Adipocyte (in vitro differentiated cells): ENCODE measurements around the gene RPL11.
"Not testable (repeated sequence)": the region's sequence is repeated elsewhere in the genome, so short reads cannot be mapped to it uniquely, and the experiment has no call there.

Source experiments
- DNase-seq: peaks from one replicate; pipeline ENCODE4 v3.0.0-alpha.2; 2015; ENCODE audit warnings: low read depth
- H3K27me3 ChIP-seq: replicated peaks from 2 replicates; pipeline ENCODE4 v1.7.0; 2013; ENCODE audit warnings: mild to moderate bottlenecking, low read length, moderate library complexity; ENCODE audit not compliant: control insufficient read depth, insufficient read depth
- H3K36me3 ChIP-seq: 2 replicates; pipeline ENCODE4 v1.7.0; 2013; ENCODE audit warnings: low read length, mild to moderate bottlenecking, moderate library complexity; ENCODE audit not compliant: control insufficient read depth, insufficient read depth, severe bottlenecking
- H3K4me1 ChIP-seq: 2 replicates; pipeline ENCODE4 v1.7.0; 2013; ENCODE audit warnings: mild to moderate bottlenecking, low read length, moderate library complexity; ENCODE audit not compliant: control insufficient read depth, insufficient read depth
- H3K4me3 ChIP-seq: 2 replicates; pipeline ENCODE4 v1.7.0; 2013; ENCODE audit warnings: mild to moderate bottlenecking, low read length, moderate library complexity
- H3K9ac ChIP-seq: 2 replicates; pipeline ENCODE4 v1.7.0; 2013; ENCODE audit warnings: mild to moderate bottlenecking, low read length, moderate library complexity
- H3K9me3 ChIP-seq: 2 replicates; pipeline ENCODE4 v1.7.0; 2013; ENCODE audit warnings: mild to moderate bottlenecking, low read length, moderate library complexity; ENCODE audit not compliant: control insufficient read depth

RPL11 gene

DNA sequence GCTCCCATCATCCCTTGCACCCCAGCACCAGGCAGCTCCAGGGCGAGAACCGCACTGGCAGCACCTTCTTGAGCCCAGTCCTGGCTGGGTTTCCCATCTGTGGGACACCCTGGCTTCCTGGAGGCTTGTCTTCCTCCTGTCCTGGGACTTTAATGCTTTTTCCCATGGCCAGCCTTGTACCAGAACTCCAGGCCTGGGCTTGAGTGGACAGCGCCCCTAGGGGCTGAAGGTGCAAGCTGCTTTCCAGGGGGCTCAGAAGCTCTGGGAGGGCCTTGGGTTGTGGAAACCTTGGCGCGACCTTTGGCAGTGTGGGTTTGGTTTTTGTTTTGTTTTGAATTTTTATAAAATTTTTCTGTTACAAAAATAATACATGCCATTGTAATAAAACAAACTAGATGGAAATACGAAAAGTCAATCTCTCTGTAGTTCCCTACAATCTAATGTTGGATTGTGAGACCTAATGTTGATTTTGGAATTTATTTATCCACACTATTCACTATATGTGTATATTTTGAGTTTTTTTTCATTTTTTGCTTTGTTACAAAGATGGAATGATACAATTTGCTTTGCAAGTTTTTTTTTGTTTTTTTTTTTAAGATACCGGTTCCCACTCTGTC lies 33.8 kb upstream of the RPL11 start:
- Histone ChIP-seq H3K27me3 (no peaks in the 10 kb centered on the region), H3K9me3 (no peaks in the 10 kb centered on the region), H3K4me3 (no peak overlapping the region), H3K9ac (no peak overlapping the region), H3K4me1 (no peaks in the 10 kb centered on the region), H3K36me3 (no peaks in the 10 kb centered on the region)
- DNase-seq, result peak; percentile 65

DNA sequence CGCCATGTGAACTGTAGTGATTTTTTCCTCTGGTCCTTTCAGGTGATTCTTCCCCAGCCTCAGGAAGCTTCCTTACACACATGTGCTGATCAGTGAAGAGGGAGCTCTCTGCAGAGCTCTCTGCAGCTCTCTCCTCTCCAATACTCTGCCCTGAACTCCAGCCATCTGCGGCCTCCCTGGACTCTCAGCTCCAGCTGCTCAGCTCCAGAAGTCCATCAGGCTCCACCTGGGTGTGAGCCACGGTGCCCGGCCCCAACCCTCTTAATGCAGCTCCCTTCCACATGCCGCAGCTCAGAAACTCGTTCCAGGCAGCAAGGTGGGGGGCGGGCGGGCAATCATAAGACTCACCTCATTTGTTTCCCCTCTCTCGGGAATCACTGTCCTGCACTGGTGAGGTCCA lies 30.9 kb upstream of the RPL11 start:
- Histone ChIP-seq H3K27me3 (no peaks in the 10 kb centered on the region), H3K9me3 (no peaks in the 10 kb centered on the region)
- DNase-seq, result no peak

DNA sequence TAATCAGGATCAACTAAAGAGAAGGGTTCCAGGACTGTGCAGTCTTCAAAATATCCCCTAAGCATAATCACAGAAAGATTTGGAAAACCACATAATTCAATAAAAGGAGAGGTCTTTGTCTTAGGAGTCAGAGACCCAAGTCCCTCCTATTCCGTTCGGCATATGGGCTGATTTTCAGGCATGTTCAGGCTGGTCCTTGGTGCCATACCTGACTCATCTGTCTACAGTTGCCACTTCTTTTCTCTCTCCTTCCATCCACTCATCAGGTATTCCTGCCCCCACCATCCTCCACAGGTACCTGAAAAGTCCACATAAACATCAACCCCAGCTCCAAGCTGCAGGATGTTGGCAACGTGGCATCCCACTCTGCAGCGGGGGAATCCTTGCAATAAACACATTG lies 29.7 kb upstream of the RPL11 start:
- no peaks in the 10 kb centered on the region for H3K27me3 ChIP-seq
- no peak overlapping the region for H3K4me3 ChIP-seq
- H3K36me3 ChIP-seq, result no peaks in the 10 kb centered on the region
- H3K9ac ChIP-seq, result no peak overlapping the region
- no peaks in the 10 kb centered on the region for H3K9me3 ChIP-seq
- peaks cover 4% of the 10 kb centered on the region for H3K4me1 ChIP-seq
- DNase-seq, result no peak

More for the DNA sequence above, 30.9 kb upstream of the RPL11 start:
- Histone ChIP-seq H3K4me1 (peaks cover 4% of the 10 kb centered on the region), H3K9ac (no peak overlapping the region), H3K36me3 (no peaks in the 10 kb centered on the region), H3K4me3 (no peak overlapping the region)

DNA sequence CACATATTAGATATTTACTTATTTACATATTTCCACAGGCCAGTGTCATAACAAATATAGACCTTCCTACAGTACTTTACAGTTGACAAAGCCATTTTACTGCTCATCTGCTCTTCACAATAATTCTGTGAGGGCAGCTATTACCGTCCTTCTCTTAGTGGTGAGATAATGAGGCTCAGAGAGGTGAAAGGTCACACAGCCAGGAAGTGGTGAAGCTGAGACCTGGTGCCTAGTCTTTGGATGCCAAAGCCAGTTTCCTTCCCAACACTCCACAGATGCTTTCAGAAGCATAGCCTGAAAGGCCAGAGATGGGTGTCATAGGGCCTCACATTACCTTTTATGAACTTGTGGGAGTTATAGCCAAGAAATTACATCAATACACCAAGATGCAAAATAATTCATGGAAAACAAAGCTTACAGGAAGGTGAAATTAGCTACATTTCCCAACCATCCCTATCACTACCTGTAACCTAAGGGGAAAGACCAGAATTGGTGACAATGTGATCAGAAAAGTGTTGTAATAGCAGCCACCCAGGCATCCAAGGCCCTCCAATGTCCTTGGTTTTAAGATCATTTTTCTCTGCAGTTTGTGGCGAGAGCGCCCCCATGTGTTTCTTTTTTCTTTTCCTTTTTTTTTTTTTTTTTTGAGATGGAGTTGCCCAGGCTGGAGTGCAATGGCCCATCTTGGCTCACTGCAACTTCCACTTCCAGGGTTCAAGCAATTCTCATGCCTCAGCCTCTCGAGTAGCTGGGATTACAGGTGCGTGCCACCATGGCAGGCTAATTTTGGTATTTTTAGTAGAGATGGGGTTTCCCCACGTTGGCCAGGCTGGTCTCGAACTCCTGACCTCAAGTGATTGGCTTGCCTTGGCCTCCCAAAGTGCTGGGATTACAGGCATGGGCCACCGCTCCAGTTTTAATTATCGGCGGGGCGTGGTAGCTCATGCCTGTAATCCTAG lies 26.5 kb upstream of the RPL11 start:
- Histone ChIP-seq H3K27me3 (no peaks in the 10 kb centered on the region), H3K36me3 (no peaks in the 10 kb centered on the region), H3K4me3 (no peak overlapping the region), H3K4me1 (peaks cover 4% of the 10 kb centered on the region), H3K9ac (no peak overlapping the region), H3K9me3 (no peaks in the 10 kb centered on the region)
- peak; percentile 43 for DNase-seq

DNA sequence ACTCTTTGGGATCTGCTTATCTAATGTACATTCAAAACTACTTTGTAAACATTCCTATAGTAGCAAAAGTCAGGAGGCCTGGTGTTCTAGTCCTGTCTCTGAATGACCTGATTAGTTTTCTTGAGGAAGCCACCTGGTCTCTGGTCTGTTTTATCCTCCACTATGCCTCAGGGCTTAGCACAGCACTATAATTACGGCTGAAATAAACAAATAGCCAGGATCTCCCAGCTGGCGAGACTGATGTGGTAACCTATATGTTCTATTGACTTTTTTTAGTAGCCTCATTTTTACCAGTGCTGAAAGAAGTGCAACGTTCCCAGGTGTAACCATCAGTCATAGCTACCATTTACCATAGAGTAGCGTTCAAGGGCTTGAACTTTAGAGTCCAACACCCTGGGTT lies 24.2 kb upstream of the RPL11 start:
- H3K27me3 ChIP-seq, result peaks cover 5% of the 10 kb centered on the region
- DNase-seq, result no peak
- no peak overlapping the region for H3K4me3 ChIP-seq
- H3K4me1 ChIP-seq, result peaks cover 4% of the 10 kb centered on the region
- no peaks in the 10 kb centered on the region for H3K9me3 ChIP-seq
- H3K9ac ChIP-seq, result no peak overlapping the region
- no peaks in the 10 kb centered on the region for H3K36me3 ChIP-seq

DNA sequence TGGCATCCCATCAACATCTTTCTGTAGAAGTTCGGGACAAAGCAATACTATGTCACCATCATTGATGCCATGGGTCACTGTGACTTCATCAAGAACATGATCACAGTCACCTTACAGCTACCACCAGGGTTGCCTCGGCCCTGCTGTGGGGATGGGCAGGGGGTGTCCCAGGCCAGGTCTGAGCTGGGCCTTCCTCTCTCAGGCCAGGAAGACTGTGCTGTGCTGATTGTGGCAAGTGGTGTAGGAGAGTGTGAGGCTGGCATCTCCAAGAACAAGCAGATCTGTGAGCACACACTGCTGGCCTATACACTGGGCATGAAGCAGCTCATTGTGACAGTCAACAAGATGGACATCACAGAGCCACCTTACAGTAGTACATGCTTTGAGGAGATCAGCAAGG lies 20.9 kb upstream of the RPL11 start:
- DNase-seq, result no peak
- H3K36me3 ChIP-seq, result no peaks in the 10 kb centered on the region
- no peaks in the 10 kb centered on the region for H3K4me1 ChIP-seq
- no peak overlapping the region for H3K9ac ChIP-seq
- H3K27me3 ChIP-seq, result peaks cover 5% of the 10 kb centered on the region
- no peaks in the 10 kb centered on the region for H3K9me3 ChIP-seq
- no peak overlapping the region for H3K4me3 ChIP-seq

DNA sequence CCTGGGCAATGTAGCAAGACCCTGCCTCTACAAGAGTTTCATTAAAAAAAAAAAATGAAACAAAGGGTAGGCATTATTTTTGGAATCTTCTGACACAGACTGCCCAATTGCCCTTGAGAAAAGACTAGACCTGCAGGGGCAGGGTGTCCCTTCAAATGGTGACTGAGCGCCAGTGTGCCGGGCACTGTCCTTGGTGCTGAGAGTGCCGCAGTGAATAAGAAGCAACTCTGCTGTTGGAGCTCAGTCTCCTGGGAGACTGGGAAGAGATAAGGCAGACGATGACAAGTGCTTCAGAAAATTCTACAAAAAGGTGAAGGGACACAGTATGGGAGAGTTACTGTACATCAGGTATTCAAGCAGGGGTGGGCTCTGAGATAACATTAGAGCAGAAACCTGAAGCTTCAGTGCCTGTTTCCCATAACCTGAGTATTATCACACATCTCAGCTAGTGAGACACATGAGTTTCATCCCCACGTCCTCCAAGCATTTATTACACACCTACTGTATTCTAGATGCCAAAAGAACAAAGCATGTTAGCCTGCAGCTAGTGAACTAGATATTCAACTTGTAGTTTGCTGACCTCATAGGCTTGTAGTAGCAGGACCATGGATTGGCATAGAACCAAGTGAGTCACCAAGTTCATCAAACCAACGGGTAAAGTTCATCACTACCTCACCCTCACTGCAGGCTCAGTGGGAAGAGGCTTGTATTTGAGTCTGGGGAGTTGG lies 18.4 kb upstream of the RPL11 start:
- DNase-seq, result peak; percentile 60

DNA sequence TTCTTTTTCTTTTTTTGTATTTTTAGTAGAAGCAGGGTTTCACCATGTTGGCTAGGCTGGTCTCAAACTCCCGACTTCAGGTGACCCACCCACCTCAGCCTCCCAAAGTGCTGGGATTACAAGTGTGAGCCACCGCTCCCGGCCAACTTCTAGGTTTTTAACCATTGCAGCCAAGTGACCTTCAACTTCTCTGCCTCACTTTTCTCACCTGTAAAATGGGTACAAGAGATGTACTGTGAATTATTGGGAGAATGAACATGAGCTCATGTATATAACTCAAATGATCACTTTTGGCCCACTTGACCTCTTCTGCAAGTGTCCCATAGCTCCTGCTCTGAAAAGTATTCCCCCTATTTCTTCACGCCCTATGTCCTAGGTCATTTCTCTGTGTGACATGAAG lies 11.8 kb upstream of the RPL11 start:
- no peaks in the 10 kb centered on the region for H3K4me1 ChIP-seq
- DNase-seq, result no peak
- no peaks in the 10 kb centered on the region for H3K9me3 ChIP-seq
- H3K4me3 ChIP-seq, result no peak overlapping the region
- no peak overlapping the region for H3K9ac ChIP-seq
- H3K36me3 ChIP-seq, result no peaks in the 10 kb centered on the region
- H3K27me3 ChIP-seq, result peaks cover 38% of the 10 kb centered on the region

More for the DNA sequence above, 18.4 kb upstream of the RPL11 start:
- Histone ChIP-seq H3K9me3 (no peaks in the 10 kb centered on the region), H3K36me3 (no peaks in the 10 kb centered on the region), H3K27me3 (peaks cover 12% of the 10 kb centered on the region), H3K9ac (no peak overlapping the region), H3K4me1 (no peaks in the 10 kb centered on the region), H3K4me3 (no peak overlapping the region)

DNA sequence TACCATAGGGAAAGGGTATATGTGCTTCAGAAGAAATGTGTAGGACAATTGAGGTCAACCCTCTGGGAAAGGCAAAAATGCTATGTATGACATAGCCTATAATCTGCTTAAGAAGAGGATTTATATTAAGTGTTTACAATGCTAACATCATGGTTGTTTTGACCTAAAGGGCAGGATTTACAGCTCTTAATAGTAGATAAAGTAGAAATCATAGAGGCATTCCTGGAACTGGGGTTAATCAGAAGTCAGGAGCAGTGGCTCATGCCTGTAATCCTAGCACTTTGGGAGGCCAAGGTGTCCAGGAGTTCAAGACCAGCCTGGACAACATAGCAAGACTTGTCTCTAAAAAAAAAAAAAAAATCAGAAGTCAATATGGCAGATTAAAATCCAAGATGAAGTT lies 8.7 kb upstream of the RPL11 start:
- Histone ChIP-seq H3K36me3 (no peaks in the 10 kb centered on the region), H3K4me1 (no peaks in the 10 kb centered on the region), H3K4me3 (no peak overlapping the region), H3K9me3 (no peaks in the 10 kb centered on the region), H3K27me3 (peaks cover 34% of the 10 kb centered on the region), H3K9ac (no peak overlapping the region)
- DNase-seq, result no peak

DNA sequence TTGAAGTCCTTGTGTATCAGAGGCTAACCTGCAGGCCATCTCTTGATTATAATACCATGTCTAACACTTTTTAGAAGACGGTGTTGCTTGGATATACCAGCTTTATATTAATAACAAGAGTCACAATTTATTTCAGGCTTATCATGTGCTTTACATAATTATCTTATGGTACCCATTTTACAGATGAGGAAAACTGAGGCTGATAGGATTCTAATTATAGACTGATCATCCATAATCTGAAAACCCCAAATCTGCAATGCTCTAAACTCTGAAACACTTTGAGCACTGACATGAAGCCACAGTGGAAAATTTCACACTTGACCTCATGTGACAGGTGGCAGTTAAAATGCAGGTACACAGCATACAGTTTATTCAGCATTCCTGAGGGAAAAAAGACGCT lies 7.2 kb upstream of the RPL11 start:
- H3K4me1 ChIP-seq, result no peaks in the 10 kb centered on the region
- no peak overlapping the region for H3K4me3 ChIP-seq
- no peaks in the 10 kb centered on the region for H3K9me3 ChIP-seq
- no peaks in the 10 kb centered on the region for H3K36me3 ChIP-seq
- H3K9ac ChIP-seq, result no peak overlapping the region
- peaks cover 25% of the 10 kb centered on the region for H3K27me3 ChIP-seq
- DNase-seq, result no peak

DNA sequence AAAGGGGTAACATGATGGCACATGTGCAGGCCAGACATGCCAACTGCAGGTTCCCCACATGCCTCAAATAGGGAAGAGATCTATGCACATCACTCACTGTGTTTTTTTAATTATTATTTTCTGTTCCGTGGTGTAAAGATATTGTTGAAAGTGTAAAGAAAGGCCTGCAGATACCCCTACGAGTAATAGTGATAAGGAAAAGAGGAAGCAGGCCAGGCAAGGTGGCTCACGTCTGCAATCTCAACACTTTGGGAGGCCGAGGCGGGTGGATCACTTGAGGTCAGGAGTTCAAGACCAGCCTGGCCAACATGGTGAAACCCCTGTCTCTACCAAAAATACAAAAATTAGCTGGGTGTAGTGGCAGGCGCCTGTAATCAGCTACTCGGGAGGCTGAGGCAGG lies 6.4 kb upstream of the RPL11 start:
- not testable (repeated sequence) for H3K4me1 ChIP-seq, DNase-seq, H3K9me3 ChIP-seq

More for the DNA sequence above, 6.4 kb upstream of the RPL11 start:
- not testable (repeated sequence) for H3K36me3 ChIP-seq, H3K4me3 ChIP-seq, H3K9ac ChIP-seq
- peaks cover 25% of the 10 kb centered on the region for H3K27me3 ChIP-seq
